Limb (tissue), 2 donors: ENCODE measurements around the gene MAP6D1.
"Not testable (repeated sequence)": the region's sequence is repeated elsewhere in the genome, so short reads cannot be mapped to it uniquely, and the experiment has no call there.

Source experiments
- DNase-seq, 2 donors: peaks; one replicate each; pipeline ENCODE4 v3.0.0-alpha.2; 2016; ENCODE audit errors: extremely low spot score in 2 of 2

Gene MAP6D1

GRCh38 chr3:183799461-183799860 is 25.9 kb downstream of the MAP6D1 start:
- DNase-seq, result no peak

- no peak for DNase-seq
Measured at GRCh38 chr3:183797996-183798395, 27.4 kb downstream of the MAP6D1 start.

GRCh38 chr3:183796372-183796771 is 29.0 kb downstream of the MAP6D1 start:
- no peak for DNase-seq

GRCh38 chr3:183794452-183794851 is 30.9 kb downstream of the MAP6D1 start:
- DNase-seq, result no peak

- no peak for DNase-seq
Measured at GRCh38 chr3:183792976-183793375, 32.4 kb downstream of the MAP6D1 start.

- DNase-seq, result no peak
Measured at GRCh38 chr3:183790700-183791099, 34.7 kb downstream of the MAP6D1 start.

- DNase-seq, result no peak
Measured at GRCh38 chr3:183789826-183790225, 35.6 kb downstream of the MAP6D1 start.

GRCh38 chr3:183784503-183784902 is 40.9 kb downstream of the MAP6D1 start:
- DNase-seq, result not testable (repeated sequence)

GRCh38 chr3:183782576-183783276 is 42.7 kb downstream of the MAP6D1 start:
- DNase-seq, result no peak

- no peak for DNase-seq
Measured at GRCh38 chr3:183781246-183781645, 44.1 kb downstream of the MAP6D1 start.

- no peak for DNase-seq
Measured at GRCh38 chr3:183779896-183780465, 45.4 kb downstream of the MAP6D1 start.

GRCh38 chr3:183777016-183777618 is 48.3 kb downstream of the MAP6D1 start:
- DNase-seq, result no peak

- DNase-seq, result not testable (repeated sequence)
Measured at GRCh38 chr3:183776451-183776850, 48.9 kb downstream of the MAP6D1 start.

- no peak for DNase-seq
Measured at GRCh38 chr3:183775781-183776180, 49.6 kb downstream of the MAP6D1 start.

GRCh38 chr3:183774631-183775030 is 50.7 kb downstream of the MAP6D1 start:
- DNase-seq, result no peak

- DNase-seq, result no peak
Measured at GRCh38 chr3:183769453-183769852, 55.9 kb downstream of the MAP6D1 start.

- DNase-seq, result no peak
Measured at GRCh38 chr3:183768114-183768513, 57.3 kb downstream of the MAP6D1 start.

- peak; percentile 45 to 72 for DNase-seq
Measured at GRCh38 chr3:183766745-183767606, 58.4 kb downstream of the MAP6D1 start.

- no peak for DNase-seq
Measured at GRCh38 chr3:183766107-183766506, 59.3 kb downstream of the MAP6D1 start.
